Hepatocyte (in vitro differentiated cells): ENCODE data around the gene CHCHD5.

Experiments
- EZH2 ChIP-seq: fragments of 200-600 bp; sonication (generic); IDR thresholded peaks from 2 replicates; pipeline ENCODE4 v1.6.1; 2016; ENCODE audit warnings: antibody characterized with exemption, mild to moderate bottlenecking, borderline replicate concordance
- TF ChIP-seq, protein P1 (sequence below): fragments of 200-600 bp; sonication (generic); IDR thresholded peaks from 2 replicates; pipeline ENCODE4 v1.5.1; 2016; ENCODE audit warnings: antibody characterized with exemption, mild to moderate bottlenecking; ENCODE audit not compliant: poor library complexity

DNA sequence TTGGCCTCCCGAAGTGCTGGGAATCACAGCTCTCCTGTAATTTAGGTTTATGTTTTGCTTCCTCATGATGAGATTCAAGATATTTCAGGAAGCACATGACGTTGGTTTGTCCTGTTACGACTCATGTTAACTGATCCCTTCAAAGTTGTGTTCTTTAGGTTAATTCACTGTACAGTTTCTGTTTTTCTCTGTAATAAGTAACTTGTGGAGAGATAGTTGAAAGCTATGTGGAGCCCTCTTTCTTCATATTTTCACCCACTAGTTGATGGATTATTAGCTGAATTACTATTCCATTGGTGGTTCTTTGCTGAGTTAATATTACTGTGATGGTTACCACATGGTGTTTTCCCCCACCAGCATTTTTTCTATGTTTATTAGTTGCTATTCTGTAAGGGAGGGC is 18.3 kb upstream of the CHCHD5 start:
- TF ChIP-seq, protein P1, sequence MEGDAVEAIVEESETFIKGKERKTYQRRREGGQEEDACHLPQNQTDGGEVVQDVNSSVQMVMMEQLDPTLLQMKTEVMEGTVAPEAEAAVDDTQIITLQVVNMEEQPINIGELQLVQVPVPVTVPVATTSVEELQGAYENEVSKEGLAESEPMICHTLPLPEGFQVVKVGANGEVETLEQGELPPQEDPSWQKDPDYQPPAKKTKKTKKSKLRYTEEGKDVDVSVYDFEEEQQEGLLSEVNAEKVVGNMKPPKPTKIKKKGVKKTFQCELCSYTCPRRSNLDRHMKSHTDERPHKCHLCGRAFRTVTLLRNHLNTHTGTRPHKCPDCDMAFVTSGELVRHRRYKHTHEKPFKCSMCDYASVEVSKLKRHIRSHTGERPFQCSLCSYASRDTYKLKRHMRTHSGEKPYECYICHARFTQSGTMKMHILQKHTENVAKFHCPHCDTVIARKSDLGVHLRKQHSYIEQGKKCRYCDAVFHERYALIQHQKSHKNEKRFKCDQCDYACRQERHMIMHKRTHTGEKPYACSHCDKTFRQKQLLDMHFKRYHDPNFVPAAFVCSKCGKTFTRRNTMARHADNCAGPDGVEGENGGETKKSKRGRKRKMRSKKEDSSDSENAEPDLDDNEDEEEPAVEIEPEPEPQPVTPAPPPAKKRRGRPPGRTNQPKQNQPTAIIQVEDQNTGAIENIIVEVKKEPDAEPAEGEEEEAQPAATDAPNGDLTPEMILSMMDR, result no peak
- no peak for TF ChIP-seq EZH2
